NCI-H1694 treated with DMSO at 0.1 percent for 48 hours (cell line): Measurements from ENCODE around the gene DDR2.
A peak's percentile ranks its signal among the peaks of the same experiment; 100 is the strongest.

Experiments used
- DNase-seq: peaks from one replicate; lab custom pipeline; 2025; lab: John Stamatoyannopoulos, UW

The DDR2 gene

DNA sequence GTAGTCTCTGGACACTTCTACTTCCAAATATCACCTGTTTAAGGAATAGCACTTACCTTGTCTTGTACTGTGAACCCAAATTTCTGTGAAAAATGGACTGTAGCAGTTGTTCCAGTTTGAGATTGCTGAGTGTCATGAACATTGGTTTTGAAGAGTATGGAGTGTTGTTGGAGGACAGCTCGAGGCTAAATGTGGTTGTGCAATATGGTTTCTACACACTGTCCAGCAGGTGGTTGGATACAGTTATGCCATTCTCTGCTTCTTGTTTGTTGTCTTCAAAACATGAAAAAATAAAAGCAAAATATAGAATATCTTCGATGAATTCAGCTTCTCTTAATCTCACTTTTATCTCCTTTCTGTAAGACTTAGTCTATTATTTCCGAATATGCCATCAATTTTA is 67.1 kb downstream of the DDR2 start:
- no peak for DNase-seq

DNA sequence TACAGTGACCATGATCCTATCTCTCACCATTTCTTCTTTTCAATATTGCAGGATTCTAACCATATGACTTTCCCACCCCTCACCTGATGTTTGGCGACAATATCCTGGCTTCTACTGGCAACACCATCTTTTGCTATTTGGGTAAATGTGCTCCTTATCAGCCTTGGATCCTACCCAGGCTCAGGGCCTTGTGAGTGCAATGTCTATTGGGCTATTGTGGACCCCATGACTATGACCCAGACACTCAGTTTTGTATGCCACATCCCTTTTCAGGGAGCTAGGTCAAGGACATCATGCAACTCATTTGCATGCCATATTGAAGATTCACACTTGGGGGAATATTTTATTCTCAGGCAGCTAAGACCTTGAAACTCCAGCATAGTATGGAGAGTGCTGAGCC is 67.9 kb downstream of the DDR2 start:
- no peak for DNase-seq

DNA sequence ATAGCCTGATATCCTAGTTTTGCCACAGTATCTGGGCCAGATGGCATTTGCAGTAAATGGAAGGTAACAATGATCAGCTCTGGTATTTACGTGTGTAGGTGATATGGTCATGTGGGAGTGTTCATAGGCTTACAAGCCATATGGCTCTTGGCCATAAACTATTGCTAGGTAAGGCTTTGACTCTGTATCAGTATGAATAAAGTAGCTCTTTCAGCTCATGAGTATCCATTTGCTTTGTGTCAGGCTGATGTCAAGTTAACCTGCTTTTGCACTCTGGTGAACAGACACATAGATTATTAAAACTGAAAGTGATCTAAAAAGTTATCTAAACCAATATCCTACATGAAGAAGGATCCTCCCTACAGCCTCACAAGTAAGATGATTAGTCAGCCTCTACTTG is 69.0 kb downstream of the DDR2 start:
- no peak for DNase-seq

GRCh38 chr1:162702628-162703027 is 70.4 kb downstream of the DDR2 start:
- no peak for DNase-seq

DNA sequence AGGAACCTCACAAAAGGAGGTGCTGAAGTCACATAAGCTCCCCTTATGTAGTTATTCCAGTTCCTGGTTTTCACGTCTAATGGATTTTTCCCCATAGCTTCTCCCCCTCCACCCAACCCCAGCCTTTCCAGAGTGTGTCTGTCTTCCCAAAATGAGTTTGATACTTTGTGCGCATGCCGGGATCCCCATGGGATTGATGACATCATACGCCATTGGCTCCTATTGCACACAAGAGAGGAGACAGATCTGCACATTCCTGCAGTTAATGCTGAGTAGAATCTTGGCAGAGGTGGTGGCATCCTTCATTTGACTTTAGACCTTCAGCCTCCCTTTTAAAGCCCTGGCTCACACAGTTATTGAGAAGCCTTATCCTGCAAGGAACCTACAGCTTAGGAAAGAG is 71.4 kb downstream of the DDR2 start:
- no peak for DNase-seq

DNA sequence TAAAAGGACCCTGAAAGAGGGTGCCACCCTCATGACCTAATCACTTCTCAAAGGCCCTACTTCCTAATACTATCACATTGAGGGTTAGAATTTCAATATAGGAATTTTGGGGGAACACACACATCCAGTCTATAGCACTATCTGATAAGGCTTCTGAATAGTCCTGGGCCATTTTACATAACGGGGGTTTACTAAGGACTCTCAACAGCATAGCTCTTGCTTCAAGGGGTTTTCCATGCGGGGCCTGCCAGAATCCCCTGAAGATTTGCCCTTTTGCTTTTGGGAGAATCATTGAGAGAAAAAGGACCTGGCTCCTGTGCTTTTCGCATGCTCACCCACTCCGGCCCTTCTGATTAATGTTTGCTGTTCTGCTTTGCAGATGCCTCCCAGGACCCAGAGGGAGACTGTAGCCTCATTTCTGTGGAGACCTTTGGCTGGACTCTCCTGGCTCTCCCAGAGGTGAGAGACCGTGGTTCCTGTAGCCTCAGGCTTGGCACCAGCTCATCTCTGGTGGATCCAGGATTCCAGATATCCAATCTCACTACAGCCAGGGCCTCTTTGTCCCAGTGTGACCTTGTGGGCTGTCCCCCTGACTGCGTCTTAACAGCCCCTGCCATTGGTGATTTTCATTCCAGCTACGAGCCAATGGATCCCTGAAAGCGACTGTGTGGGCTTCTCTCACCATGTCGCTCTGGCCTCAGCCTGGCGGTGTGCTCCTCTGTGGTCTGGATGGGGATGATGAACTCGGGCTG is 72.6 kb downstream of the DDR2 start:
- no peak for DNase-seq

- DNase-seq: no peak
Measured at GRCh38 chr1:162706003-162706402, 73.7 kb downstream of the DDR2 start.

- no peak for DNase-seq
Measured at GRCh38 chr1:162706606-162707005, 74.3 kb downstream of the DDR2 start.

- DNase-seq: no peak
Measured at GRCh38 chr1:162708286-162708685, 76.0 kb downstream of the DDR2 start.

- no peak for DNase-seq
Measured at GRCh38 chr1:162709132-162709860, 77.0 kb downstream of the DDR2 start.

GRCh38 chr1:162709870-162710269 is 77.6 kb downstream of the DDR2 start:
- no peak for DNase-seq

GRCh38 chr1:162710345-162710744 is 78.1 kb downstream of the DDR2 start:
- DNase-seq: no peak

- no peak for DNase-seq
Measured at GRCh38 chr1:162710780-162711465, 78.7 kb downstream of the DDR2 start.

DNA sequence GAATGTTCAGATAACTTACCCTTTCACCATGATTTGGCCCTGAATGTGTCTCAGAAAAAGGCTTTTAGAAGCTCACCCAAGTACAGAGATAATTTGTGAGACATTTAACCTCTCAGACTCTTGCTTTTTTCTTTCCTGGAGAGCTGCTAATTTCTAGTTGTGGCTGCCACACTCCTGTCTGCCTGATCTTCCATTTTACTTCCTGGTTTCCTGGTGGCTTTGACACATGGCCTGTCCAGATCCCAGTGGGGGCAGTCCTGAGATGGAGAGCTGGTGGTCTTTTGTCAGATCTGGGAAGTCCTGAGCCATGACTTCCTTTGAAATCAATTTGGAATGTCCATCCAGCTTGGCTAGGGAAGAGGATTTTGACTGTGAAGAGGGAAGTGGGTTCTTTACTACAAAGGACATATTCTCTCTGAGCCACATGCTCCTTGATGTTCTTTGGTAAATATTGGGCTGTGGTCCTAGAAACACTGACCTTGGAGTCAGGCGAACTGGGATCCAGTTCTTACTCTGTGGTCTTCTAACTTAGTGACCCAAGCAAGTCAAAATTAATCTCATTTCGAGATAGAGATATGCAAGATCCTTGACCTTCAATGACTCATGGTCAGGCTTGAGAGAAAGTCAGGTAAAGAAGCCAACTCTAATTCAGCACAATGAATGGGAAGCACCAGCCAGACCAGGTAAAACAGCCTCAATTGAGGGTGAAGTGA is 80.2 kb downstream of the DDR2 start:
- DNase-seq: no peak

- no peak for DNase-seq
Measured at GRCh38 chr1:162716123-162716522, 83.9 kb downstream of the DDR2 start.

DNA sequence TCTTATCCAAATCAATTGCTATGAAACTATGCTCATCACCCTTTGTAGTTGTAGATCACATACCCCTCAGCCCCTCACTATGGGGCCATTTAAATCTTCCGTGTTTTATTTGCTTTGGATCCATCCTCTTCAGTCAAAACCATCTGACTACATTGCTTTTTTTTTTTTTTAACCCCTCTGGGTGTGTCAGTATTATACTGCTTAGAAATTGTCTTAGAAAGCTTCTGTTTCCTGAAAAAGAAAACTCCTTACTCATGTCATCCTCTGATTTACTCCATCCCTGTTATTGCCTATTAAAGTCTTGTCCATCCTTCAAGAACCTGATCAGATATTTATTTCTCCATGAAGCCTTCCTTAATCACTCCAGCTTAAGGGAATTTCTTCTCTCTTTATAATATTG is 84.3 kb downstream of the DDR2 start:
- no peak for DNase-seq

GRCh38 chr1:162717548-162718184 is 85.4 kb downstream of the DDR2 start:
- DNase-seq: no peak

GRCh38 chr1:162719678-162720077 is 87.4 kb downstream of the DDR2 start:
- no peak for DNase-seq

- no peak for DNase-seq
Measured at GRCh38 chr1:162720996-162721395, 88.7 kb downstream of the DDR2 start.

DNA sequence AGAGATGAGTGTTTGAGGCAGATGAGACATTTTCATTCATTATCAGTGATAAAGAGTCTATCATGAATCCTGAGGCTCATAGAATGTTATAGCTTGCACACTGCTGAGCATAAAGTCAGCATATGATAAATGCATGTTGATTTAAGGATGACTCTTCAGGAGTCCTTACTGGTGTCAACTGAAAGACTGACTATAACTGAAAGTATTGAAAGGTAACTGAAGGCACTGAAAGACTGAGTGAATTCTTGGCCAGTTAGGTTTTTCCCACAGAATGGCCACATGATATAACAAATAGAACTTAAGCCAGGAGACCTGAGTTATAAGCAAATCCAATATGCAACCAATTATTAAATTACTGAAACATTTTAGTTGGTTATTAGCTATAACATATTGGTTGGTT is 89.2 kb downstream of the DDR2 start:
- DNase-seq: no peak

DNA sequence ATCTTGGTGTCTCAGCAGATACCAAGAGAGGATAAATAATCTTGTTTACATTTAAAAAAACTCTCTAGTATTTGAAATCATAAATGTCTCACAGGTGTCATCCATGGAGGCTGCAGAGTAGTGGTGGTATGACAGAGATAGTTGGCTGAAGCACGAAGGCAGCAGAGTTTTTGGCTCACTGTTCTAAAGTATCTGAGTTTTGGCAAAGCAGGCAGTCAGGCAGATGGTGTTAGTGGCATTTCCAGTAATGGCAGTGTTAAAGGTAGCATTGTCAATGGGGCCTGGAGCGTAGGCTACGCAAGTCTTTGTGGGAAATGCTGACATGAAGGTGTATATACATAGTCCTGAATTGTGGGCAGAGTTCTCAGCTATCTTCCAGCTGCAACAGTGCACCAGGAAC is 89.8 kb downstream of the DDR2 start:
- DNase-seq: peak; percentile 29

DNA sequence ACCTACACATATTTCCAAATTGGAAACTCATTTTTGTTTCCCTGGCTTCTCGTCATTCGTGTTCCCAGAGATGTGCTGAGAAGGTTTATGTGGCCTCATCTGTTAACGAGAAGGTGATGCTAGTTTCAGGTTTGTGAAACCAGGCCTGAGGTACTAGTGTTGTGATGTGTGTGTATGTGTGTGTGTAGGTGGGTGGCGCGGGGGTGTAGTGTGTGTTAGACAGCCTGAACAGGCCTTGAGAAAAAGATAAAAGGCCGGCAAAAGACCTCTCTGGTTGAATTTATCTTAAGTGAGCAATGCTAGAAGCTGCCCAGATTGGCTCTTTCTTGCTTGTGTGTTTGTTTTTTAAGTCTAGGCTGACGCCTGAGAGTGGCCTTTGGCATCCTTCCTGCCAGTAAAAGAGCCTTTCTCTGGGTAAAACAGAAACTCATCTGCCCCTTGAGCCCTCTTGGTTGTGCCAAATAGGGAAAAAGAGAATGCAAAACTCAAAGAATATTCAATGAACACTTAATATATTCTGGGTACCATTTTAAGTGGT is 92.4 kb downstream of the DDR2 start:
- DNase-seq: no peak
